ENCODE results near the gene AZIN2.
"Not testable (repeated sequence)": the region's sequence is repeated elsewhere in the genome, so short reads cannot be mapped to it uniquely, and the experiment has no call there.

- TF ChIP-seq POLR2A (IDR thresholded peaks at IDR 0.05; ENCODE audit: low read depth, low read length); POLR2AphosphoS5 (IDR thresholded peaks at IDR 0.05; ENCODE audit: low read depth, low read length); TAF1 (IDR thresholded peaks at IDR 0.05; ENCODE audit: low read depth, low read length); PAX5 (IDR thresholded peaks at IDR 0.05; ENCODE audit: insufficient read depth, low read length, severe bottlenecking); SPI1 (IDR thresholded peaks at IDR 0.05; ENCODE audit: low read depth, low read length); POU2F2 (IDR thresholded peaks at IDR 0.05; ENCODE audit: low read depth, low read length): not testable (repeated sequence)
Observed at GRCh38 chr1:33064284-33064683, 16.7 kb upstream of the AZIN2 start.

Data from GM12891 (cell line).